HG03457 (cell line): ENCODE measurements around the gene ANKRD60.

ENCODE experiments used
- ATAC-seq: cut with Tn5 transposase; IDR thresholded peaks from one replicate; pipeline ENCODE4 v1.9.1; 2021; ENCODE audit warnings: moderate number of reproducible peaks; ENCODE audit not compliant: unreplicated experiment

Gene ANKRD60, protein sequence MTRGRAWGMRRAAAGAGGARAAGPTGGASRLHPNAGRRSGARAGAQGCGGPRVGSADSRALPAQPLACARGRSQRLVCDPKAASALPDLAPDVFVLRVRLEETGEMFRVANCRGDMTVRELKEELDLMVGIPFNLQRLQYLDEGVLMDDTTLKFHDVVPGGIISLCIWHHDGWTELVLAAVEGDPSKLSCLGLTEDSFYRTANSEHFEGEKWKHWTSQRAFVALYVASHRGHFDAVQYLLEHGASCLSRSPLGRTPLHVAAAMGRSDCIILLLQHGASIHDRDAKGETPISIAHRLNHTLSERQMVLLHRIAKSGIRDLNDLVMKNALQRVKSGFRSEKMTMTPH

DNA sequence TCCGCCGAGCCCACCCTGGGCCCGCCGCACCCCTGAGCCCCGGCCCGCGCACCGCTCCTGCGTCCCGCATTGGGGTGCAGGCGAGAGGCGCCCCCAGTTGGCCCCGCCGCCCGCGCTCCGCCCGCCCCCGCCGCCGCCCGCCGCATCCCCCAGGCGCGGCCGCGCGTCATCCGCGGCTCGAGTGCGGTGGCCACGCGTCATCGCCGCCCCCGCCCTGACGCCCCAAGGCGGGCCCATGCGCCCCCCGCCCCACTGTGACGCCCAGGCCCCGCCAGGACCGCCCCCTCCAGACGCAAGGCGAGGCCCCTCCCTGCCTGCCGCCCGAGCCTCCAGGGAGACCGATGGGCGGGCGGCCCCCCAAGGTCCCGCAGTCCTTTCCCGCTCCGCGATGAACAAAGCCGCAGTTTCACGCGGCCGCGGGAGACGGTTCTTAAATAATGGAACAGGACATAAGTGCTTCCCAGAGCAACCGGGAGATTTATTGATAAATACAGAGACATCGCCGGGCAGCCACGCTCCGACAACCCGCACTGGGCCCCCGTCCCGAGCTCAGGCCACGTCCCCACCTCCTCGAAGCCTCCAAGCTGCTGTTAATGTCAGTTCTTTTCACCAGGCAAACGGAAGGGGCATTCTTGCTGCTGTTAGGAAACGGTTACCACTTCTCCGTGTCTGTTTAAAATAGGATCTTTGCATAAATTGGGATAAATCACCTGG is at the start of gene ANKRD60:
Gene ANKRD60, minus strand, starts transcription at position 170 of the 714 bp plus-strand sequence. Its CDS starts 0 bp downstream, at position 170.
- ATAC-seq = no peak

DNA sequence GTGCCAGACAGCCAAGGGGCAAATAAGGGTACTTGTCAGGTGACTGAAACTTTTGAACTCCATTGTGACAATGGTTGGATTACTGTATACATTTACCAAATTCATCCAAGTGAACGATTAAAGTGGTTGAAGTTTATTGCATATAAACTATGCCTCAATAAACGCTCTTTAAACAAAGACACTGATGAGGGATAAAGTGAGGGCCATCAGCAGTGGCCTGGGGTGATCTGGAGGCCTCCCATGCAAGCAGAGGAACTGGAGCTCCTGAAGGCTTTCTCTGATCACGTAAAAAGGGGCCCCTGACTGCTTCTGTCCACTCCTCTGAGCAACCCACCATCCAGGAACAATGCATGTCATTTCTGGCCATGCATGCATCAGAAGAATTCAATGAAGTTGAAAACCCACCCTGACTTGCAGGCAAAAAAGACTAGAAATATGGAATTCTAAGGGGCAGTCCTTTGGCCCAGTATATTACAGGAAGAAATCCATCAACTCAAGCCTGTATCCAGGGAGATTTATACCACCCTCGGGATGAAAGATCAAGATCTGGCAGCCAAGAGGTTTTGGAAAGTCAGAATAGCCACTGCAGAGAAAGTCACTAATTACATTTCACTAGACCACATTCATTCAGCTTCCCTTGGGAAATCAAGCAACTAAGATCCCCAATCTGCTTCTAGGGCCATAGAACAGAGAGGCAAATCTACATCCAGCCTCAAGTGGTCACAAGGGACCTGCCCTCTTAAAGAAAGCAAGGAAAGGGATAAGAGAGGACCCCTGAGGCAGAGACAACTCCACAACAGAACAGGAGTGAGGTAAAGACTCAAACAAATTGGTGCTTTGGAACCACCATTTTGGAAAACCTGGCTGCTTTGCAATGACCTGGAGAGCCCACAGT is 49.4 kb upstream of the ANKRD60 start:
- no peak for ATAC-seq

DNA sequence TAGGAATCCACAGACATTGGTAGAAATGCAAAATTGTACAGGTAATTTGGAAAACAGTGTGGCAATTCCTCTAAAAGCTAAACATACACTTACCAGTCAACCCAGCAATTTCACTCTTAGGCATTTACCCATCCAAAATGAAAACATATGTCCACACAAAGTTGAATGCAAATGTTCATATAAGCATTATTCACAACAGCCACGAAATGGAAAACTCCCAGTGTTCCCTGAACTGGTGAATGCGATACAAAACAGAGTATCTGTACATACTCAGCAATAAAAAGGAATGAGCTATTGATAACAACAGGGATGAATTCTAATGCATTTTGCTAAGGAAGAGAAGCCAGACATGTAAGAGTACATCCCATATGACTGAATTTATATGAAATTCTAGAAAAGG is 48.7 kb upstream of the ANKRD60 start:
- ATAC-seq = no peak

DNA sequence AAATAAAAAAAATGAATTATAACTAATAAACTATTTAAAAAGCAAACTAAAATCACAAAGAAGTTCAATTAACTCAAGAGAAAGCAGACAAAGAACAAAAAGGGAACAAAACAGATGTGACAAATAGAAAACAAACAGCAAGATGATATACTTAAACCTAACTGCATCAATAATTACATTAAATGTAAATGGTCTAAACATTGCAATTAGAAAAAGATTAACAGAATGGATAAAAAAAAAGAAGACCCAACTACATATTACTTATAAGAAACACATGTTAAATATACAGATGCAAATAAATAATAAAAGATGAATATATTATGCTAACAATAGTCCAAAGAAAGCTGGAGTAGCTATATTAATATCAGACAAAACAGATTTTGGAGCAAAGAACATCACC is 45.9 kb upstream of the ANKRD60 start:
- no peak for ATAC-seq

DNA sequence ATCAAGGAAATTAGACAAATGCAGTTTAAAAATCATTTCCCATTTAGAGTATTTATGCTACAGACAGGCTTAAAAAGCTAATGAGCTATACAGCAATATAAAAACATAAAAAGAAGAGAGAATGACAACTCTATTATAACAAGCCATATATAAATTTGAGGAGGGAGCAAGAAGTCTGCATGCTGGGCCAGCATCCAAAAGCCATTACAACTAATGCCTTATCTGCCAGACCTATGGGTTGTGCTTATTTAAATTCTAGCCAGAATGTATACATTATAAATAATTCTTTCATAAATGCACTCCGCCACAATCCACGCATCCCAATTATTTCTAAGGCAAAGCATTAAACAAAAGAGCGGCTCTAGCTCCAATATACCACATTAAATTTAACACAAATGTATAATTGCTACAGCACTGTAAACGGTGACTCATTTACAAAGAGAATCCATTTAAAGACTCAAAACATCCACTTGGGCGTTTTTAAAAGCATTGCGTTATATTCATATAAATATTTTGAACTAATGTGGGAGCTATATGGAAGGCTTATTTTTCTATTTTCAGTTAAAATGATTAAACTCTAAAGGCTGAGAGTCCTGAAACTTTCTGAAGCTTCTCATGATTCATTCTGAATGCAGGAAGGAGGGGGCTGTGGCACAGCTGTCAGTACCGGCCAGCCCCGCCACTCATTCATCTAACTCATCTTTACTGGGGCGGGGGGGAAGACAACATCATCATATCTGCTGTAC is 43.3 kb upstream of the ANKRD60 start:
- no peak for ATAC-seq

DNA sequence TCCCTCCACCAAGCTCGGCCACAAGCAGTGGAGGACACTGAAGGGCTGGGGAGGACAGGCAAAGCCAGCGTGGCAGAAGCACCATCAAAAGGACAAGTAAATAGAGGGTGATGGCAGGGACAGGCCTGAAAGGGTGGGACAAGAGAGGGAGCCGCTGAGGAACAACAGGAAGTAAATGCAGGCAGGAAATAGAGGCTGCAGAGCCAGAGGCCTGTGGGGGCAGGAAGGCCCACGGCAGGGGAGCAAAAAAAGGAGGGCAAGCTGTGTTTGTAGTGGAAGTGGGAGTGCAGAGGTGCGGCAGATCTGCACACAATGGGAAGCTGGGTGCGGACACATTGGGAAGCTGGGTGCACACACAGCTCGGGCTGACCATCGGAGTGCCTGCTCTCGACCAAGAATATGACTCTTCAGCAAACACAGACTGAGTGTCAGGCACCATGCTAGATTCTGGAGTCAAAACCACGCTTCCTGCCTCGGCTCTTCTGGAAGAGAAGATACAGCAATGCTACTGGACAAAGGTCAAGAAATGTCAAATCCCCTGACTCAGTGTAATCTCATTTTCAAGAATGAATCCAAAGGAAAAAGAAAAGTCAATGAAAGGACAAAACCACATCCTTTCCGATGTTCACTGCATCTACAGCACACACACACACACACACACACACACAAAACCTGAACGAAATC is 40.6 kb upstream of the ANKRD60 start:
- no peak for ATAC-seq

DNA sequence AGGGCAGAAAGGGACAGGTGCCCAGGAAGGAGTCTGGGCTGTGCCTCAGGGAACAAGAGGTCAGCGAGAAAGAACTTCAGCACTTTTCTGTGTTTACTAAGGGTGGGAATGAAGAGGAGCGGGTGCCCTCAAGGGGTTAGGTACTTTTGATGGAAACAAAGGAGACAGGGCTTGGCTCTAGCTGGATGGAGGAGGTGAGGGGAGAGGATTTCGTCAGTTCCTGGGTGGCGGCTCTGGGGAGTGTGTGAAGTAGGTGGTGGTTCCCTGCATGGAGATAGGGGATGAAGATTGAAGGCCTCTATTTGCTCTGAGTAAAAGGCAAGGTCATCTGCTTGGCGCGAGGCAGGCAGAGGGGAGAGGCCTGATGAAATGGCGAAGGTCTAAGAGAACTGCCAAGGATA is 40.0 kb upstream of the ANKRD60 start:
- ATAC-seq = no peak

DNA sequence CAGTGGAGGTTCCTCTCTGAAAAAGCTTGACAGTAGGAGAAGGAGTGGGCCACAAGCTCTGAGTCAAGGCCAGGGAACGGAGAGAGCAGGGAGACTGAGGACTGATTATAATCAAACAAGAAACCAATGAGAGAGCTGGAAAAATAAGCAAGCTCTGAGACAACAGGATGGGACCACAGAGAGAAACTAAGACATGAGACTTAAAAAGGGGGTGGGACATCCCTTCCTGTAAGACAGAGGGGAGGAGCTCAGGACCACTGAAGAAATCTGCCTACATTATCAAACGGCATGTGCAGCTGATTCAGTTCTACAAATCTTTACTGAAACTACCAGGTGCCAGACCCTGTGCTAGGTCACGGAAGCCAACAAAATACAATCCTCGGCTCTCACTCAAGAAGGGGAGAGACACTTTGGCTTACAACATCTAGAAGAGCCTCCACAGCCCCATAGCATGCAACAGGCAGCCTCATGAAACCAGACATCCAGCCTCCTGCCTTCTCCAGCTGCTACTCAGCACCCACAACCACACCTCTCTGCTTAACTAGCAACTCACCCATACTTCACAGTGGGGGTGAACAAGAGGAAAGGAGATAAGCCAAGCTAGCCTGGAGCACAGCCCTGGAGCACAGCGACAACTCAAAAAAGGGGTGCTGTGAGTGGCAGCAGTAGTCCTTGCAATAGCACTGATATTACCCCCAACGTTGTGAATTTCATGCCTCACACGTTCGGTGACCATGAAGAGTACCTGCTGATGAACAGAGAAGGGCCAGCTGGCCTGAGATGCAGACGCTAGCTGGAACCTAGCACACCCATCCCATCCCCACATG is 39.1 kb upstream of the ANKRD60 start:
- ATAC-seq = no peak

DNA sequence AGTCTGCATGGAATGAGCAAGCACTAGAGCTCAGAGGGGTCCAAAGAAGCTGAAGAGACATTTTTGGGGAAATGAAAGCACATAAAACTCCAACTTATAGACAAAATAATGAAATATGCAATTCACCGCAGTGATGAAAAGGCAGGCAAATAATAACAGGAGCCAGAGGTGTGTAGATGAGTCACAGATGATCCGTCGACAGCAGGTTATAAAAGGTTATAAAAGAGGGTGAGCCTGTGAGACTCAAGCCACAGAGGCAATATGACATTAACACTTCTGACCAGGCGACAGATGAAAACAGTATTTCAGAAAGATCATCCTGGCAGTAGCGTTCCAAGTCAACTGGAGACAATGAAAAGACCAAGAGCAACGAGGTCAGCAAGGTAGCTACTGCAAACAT is 35.8 kb upstream of the ANKRD60 start:
- ATAC-seq = no peak

DNA sequence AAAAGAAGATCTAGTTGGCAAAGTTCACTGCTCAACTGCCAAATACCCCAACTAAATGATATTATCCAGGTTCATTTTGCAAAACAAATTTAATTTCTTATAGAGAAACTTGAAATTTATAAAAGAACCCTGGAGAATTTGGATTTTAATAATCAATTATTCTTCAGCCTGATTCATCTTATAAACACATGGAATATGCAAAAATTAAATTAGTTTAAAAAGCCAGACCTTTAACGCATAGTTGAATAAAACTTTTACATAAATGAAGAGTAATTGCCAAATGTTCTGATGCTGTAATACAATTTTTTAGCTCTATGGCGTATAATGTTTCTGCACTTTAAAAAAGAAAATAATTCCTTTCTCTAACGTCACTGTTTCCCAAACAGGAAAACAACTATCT is 33.2 kb upstream of the ANKRD60 start:
- no peak for ATAC-seq

DNA sequence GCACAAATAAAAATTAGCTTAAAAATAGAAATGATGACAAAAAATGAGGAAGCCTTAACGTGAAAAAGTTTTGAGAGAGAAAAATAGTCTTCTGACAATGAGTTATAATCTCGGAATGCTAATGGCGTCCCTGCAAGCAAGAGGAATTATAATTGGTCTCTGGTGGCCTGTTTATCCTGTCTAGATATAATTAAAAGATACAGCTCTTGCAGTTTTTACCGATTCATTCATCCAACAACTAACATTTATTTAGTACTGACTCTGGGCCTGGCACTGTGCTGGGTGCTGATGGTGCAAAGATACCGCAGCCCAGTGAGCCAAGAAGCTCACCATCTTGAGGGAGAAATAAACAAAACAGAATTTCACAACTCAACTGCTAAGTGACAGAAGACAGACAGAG is 31.6 kb upstream of the ANKRD60 start:
- no peak for ATAC-seq

DNA sequence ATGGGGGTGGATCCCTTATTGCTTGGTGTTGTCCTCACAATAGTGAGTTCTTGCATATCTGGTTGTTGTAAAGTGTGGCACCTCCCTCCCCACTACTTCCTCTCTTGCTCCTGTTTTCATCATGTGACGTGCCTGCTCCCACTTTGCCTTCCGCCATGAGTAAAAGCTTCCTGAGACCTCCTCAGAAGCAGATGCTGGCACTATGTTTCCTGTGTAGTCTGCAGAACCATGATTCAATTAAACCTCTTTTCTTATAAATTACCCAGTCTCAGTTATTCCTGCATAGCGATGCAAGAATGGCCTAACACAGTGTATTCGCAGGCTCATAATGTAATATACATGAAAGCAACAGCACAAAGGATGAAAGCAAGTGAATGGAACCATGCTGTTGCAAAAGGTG is 28.4 kb upstream of the ANKRD60 start:
- ATAC-seq = no peak

DNA sequence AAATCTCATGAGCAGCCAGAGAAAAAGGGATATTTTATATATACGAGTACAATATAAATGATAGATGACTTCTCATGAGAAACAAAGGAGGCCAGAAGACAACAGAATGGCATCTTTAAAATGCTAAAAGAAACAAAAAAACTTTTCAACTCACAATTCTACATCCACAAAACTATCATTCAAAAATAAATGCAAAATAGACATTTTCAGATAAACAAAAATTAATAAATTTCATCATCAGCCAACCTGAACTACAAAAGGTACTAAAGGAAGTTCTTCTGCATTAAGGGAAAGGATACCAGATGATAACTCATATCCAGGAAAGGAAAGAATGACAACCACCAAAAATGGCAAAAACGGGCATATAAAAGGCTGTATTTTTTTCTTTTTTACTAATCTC is 27.9 kb upstream of the ANKRD60 start:
- no peak for ATAC-seq

DNA sequence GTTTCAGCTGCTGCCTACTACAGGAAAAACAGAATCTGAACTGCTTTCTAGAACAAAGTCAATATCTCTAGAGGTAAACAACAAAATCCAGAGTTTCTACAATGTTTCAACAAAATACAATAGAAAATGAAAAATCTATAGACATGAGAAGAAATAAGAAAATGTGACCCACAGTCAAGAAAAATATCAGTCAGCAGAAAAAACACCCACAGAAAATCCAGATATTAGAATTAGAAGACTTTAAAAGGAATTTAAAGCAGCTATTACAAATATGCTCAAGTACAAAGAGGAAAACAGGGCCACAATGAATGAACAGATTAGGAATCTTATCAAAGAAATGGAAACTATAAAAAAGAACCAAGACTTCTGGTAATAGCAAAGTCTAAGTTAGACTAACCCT is 26.4 kb upstream of the ANKRD60 start:
- ATAC-seq = no peak

DNA sequence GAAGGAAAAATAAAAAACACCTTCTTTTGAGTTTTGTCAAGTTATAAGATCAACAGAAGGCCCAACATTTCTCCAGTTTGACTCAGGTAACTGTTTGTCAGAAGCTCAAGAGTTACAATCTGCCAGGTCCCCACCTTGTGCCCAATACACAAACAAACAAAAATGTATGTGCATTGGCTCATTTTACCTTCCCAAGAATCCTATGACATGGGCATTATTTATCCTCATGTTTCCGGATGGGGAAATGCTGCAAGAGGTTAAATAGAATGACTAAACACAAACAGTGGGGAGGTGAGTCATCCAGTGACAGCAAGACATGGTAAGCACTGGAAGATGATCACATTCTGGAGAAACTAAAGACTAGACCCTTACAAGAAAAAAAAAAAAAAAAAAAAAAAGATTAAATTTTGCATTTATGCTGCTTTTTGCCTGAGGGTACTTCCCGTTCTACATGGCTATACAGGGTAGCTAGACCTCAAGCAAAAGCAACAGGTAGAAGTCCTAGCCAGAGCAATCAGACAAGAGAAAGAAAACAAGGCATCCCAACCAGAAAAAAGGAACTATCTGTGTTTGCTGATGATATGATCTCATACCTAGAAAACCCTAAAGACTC is 23.6 kb upstream of the ANKRD60 start:
- no peak for ATAC-seq

DNA sequence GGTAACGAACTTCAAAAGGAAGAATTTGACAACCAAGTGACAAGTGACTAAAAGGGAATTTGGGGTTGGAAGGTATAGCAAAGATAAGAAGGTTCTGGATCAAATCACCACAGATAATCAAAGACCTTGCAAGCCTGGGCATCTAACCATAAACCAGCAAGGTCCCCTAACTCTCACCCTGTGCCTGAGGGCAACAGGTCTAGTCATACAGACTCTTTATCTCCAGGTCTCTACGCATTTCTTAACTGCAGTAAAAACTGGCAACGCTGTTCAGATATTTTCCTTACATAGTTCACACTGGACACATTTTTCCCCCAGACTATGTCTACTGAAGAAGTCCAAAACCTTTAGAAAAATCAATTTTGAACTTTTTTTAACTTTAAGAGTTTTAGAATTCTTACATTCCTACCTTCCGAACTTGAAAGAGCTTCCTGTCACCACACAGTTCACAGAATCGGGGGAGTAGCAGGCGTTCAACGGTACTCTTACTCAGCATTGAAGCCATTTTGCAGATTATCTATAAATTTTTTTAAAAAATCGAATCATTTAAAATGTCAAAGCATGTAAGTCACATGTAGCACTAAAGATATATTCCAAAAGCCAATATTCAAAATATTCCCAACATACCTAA is 23.0 kb upstream of the ANKRD60 start:
- no peak for ATAC-seq

DNA sequence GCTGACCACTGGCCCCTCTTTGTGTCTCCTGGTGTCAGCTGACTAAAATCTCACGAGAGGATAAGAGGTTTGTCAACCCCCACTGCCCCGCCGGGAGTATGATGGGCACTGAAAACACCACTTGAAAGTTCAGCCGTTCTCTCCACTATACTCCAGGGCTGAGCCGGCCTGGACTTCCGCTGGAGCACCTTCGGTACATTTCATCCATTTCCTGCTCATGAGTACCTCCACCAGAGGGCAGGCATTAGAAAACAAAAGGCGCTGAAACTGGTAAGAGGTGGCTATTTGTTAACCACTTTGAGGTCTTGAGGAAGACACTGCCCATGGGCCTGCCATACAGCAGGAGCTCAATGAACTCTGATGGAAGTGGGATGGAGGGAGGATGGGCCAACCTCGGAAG is 17.9 kb upstream of the ANKRD60 start:
- ATAC-seq = no peak

DNA sequence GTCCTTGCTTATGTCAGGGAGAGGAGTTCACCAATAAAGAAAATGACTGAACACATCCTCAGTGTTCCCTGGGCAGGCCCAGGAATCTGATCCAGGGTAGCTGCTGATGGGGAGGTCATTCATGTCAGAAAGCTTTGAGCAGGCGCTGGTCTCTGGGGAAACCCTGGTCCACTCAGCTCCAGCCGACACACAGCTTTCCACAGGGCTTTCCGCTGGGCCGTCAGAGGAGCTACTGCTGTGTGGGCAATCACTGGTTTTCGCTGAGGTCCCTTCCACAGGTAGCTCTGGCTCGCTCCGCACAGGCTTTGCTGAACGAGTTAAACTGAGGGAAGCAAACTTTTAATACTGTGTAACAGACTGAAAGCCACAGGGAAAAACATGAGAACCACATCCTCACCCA is 17.5 kb upstream of the ANKRD60 start:
- ATAC-seq = no peak
